Gastrocnemius medialis (tissue), 4 donors: Measurements from ENCODE around the gene TRAPPC11.

Experiments used
- POLR2A ChIP-seq, 2 donors: fragments of 450-650 bp; IDR thresholded peaks; one replicate each; pipeline ENCODE4 v1.6.1; 2017; ENCODE audit warnings: antibody characterized with exemption in 2 of 2, mild to moderate bottlenecking in 2 of 2, moderate library complexity in 2 of 2
- TF ChIP-seq, protein P1 (sequence below), 5 experiments: fragments of 450-650 bp in 3 of 5; fragments of 200-600 bp in 2 of 5; sonication (generic) in 2 of 5; IDR thresholded peaks in 4 of 5; conservative IDR thresholded peaks in 1 of 5; 1 replicate in 4 of 5; 2 replicates in 1 of 5; pipeline ENCODE4 v1.5.1; 2016 to 2019; ENCODE audit warnings: antibody characterized with exemption in 5 of 5, mild to moderate bottlenecking in 3 of 5, moderate library complexity in 3 of 5

DNA sequence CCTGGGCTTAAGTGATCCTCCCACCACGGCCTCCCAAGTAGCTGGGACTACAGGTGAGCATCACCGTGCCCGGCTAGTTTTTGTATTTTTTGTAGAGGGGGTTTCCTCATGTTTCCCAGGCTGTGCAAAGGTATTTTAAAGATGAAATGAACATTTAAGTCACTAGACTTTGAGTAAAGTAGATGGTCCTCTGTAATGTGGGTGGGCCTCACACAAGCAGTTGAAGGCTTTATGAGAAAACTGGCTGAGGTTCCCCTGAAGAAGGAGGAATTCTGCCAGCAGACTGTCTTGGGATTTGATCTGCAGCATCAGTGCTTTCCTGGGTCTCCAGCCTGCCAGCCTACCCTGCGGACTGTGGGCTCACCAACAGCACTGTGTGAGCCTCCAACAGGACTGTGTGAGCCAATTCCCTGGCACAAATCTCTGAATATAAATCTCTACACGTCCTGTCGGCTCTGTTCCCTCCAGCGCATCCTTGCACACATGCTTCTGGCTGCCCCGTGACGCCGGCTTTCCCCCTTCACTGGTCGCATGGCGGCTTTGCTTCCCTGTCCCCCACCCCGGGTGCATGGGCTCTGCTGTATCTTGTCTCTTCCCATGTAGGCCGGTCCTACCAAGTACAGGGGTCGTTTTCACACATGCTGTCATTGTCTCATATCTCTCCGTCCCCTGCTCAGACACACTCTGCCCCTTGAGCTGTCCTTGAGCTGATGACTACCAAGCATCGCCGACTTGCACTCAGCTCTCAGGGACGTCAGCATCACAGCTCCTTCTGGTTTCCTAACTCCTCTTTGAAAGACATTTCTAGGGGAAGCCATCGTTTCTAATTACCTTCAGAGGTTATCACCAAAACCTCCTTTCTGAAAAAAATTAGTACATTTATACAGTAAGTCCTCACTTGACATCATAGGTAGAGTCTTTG is 46.5 kb upstream of the TRAPPC11 start:
- no peak for TF ChIP-seq POLR2A (IDR thresholded peaks at IDR 0.05)
- TF ChIP-seq, protein P1, sequence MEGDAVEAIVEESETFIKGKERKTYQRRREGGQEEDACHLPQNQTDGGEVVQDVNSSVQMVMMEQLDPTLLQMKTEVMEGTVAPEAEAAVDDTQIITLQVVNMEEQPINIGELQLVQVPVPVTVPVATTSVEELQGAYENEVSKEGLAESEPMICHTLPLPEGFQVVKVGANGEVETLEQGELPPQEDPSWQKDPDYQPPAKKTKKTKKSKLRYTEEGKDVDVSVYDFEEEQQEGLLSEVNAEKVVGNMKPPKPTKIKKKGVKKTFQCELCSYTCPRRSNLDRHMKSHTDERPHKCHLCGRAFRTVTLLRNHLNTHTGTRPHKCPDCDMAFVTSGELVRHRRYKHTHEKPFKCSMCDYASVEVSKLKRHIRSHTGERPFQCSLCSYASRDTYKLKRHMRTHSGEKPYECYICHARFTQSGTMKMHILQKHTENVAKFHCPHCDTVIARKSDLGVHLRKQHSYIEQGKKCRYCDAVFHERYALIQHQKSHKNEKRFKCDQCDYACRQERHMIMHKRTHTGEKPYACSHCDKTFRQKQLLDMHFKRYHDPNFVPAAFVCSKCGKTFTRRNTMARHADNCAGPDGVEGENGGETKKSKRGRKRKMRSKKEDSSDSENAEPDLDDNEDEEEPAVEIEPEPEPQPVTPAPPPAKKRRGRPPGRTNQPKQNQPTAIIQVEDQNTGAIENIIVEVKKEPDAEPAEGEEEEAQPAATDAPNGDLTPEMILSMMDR (IDR thresholded peaks at IDR 0.05 in 4 of 5, conservative IDR thresholded peaks at IDR 0.05 in 1 of 5): no peak
